Thyroid gland (tissue), 4 donors: Measurements from ENCODE around the gene PFDN6.

Experiments used
- POLR2A ChIP-seq, 2 donors: fragments of 450-650 bp; IDR thresholded peaks; one replicate each; pipeline ENCODE4 v1.6.1; 2017; ENCODE audit warnings: antibody characterized with exemption in 2 of 2, mild to moderate bottlenecking in 2 of 2, moderate library complexity in 1 of 2
- TF ChIP-seq, protein P1 (sequence below), 6 experiments: fragments of 200-600 bp in 3 of 6; fragments of 450-650 bp in 3 of 6; sonication (generic) in 3 of 6; IDR thresholded peaks; one replicate each; pipeline ENCODE4 v1.5.1; 2016 to 2019; ENCODE audit warnings: antibody characterized with exemption in 6 of 6, mild to moderate bottlenecking in 2 of 6, inconsistent platforms in 1 of 6, moderate library complexity in 1 of 6

DNA sequence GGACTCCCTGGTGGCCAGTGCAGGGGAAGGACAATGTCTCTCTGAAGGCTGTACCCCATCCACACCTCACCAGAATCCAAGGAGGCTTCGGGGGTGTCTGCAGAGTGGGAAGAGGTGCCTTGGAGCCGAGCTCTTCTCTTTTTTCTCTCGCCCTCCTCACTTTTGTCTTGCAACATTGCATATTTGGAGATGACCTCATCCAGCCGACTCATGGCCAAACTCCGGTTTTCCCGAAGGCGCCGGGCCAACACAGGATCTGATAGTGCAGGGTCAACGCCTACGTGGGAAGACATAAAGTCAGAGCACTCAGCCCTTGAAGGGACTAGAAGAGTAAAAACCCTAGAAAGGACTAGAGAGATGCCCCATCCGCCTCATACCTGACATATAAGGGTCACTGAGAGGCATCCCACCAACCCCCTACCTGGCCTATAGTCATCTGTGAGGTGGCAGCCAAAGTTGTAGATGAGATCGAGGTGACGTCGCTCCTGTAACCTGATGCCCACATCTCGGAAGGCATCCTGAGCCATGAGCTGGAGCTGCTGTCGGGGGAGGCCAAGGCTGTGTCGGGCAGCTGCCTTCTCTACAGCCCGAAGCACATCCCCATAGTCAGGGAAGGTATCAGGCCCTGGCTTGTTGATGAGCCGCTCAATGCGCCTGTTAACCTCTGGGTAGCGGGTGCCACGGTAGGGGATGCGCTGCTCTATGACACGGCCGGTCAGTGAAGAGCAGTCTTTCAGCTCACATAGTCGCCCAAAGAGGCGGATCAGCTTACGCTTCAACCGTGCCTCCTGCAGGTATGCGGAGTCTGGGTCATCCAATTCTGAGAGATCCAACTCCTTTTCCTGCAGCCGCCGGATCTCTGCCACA, 31.1 kb downstream of the PFDN6 start:
- TF ChIP-seq, protein P1, sequence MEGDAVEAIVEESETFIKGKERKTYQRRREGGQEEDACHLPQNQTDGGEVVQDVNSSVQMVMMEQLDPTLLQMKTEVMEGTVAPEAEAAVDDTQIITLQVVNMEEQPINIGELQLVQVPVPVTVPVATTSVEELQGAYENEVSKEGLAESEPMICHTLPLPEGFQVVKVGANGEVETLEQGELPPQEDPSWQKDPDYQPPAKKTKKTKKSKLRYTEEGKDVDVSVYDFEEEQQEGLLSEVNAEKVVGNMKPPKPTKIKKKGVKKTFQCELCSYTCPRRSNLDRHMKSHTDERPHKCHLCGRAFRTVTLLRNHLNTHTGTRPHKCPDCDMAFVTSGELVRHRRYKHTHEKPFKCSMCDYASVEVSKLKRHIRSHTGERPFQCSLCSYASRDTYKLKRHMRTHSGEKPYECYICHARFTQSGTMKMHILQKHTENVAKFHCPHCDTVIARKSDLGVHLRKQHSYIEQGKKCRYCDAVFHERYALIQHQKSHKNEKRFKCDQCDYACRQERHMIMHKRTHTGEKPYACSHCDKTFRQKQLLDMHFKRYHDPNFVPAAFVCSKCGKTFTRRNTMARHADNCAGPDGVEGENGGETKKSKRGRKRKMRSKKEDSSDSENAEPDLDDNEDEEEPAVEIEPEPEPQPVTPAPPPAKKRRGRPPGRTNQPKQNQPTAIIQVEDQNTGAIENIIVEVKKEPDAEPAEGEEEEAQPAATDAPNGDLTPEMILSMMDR (IDR thresholded peaks at IDR 0.05) = no peak
- no peak for TF ChIP-seq POLR2A (IDR thresholded peaks at IDR 0.05)
